ENCODE measurements around the gene RNF19B. TPM values are rescaled to one million over a fixed set of nuclear protein-coding genes. Genes with fewer than 3 reads are reported as not detected.

Gene RNF19B
- total and polyA plus RNA-seq, 2 of the 13 experiments (the other 11 are each of a cell fraction or from before 2014, with no cell fraction given) = 15.3 to 22.5 TPM

DNA sequence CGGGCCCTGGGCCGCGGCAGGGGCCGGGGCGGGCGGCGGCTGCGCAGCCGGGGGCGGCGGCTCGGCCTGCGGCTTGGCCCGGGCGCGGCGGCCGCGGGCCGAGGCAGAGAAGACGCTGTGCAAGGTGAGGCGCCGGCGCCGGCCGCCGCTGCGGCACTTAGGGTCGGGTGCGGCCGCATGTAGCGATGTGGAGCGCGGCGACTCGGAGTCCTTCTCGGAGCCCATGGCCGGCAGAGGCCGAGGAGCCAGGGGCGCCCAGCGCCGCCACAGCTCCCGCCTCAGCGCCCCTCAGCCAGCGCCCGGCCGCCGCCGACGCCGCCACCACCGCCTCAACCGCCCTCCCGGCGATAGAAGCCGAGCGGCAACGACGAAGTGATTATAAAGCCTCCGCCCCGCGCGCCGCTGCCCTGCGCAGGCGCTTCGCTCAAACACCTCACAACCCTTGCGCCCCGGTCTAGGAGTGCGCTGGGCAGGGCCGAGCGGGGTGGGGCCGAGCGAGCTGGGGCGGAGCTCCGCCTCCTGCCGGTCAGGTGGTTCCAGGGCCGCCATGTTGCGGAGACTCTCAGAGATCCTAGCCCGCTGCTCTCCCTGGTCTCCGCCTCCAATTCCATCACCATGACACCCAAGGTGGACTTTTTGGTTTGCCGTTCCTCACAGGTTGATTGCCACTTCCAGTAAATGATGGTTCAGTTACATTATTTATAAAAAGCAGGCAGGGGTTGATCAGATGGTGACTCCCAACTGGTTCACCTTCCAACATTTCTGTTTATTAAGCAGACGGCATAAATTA lies at the start of gene RNF19B (continued):
- no peak for TF ChIP-seq HNF1A (IDR thresholded peaks at IDR 0.05; ENCODE audit: low read depth)
- TF ChIP-seq HNF1A (CRISPR knock-in tag; IDR thresholded peaks at IDR 0.05; ENCODE audit: borderline replicate concordance) = no peak; the same call in 1 of the 2 replicates
- no peak for TF ChIP-seq MED13 (CRISPR knock-in tag; IDR thresholded peaks at IDR 0.05)
- no peak for TF ChIP-seq ZNF460 (CRISPR knock-in tag; IDR thresholded peaks at IDR 0.05; ENCODE audit: borderline replicate concordance)
- no peak; the same call in 1 of the 2 replicates for TF ChIP-seq ZNF225 (CRISPR knock-in tag; IDR thresholded peaks at IDR 0.05)
- TF ChIP-seq SUZ12 (IDR thresholded peaks at IDR 0.05; ENCODE audit: low read depth, low read length) = no peak
- no peak for TF ChIP-seq ZNF354B (CRISPR knock-in tag; IDR thresholded peaks at IDR 0.05)
- TF ChIP-seq, protein P1, sequence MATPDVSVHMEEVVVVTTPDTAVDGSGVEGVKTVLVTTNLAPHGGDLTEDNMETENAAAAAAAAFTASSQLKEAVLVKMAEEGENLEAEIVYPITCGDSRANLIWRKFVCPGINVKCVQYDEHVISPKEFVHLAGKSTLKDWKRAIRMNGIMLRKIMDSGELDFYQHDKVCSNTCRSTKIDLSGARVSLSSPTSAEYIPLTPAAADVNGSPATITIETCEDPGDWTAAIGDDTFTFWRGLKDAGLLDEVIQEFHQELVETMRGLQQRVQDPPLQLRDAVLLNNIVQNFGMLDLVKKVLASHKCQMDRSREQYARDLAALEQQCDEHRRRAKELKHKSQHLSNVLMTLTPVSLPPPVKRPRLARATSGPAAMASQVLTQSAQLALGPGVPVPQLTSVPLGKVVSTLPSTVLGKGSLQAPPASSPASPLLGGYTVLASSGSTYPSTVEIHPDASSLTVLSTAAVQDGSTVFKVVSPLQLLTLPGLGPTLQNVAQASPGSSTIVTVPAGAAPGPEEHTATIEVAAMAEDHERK (CRISPR knock-in tag; IDR thresholded peaks at IDR 0.05; ENCODE audit: low read depth) = no peak
- no peak for TF ChIP-seq HDAC6 (IDR thresholded peaks at IDR 0.05; ENCODE audit: low read depth, low read length)
- 0 out of 2 replicates have a peak, but pooled peaks have one; percentile 22 for TF ChIP-seq ZFP36L2 (CRISPR knock-in tag; IDR thresholded peaks at IDR 0.05)
- no peak for TF ChIP-seq FOXK2 (IDR thresholded peaks at IDR 0.05)
- TF ChIP-seq ZNF883 (CRISPR knock-in tag; IDR thresholded peaks at IDR 0.05; ENCODE audit: not compliant biosample characterization) = no peak
- TF ChIP-seq THAP9 (CRISPR knock-in tag; IDR thresholded peaks at IDR 0.05; ENCODE audit: borderline replicate concordance) = peak; percentile 28; the same call in 1 of the 2 replicates
- no peak for TF ChIP-seq POLR2AphosphoS2 (IDR thresholded peaks at IDR 0.05; ENCODE audit: low read depth, low read length)
- no peak; the same call in 1 of the 2 replicates for TF ChIP-seq ZNF652 (CRISPR knock-in tag; IDR thresholded peaks at IDR 0.05; ENCODE audit: borderline replicate concordance, low read depth)
- TF ChIP-seq PRMT3 (CRISPR knock-in tag; IDR thresholded peaks at IDR 0.05; ENCODE audit: borderline replicate concordance, low read depth) = no peak
- no peak for TF ChIP-seq SOX6 (IDR thresholded peaks at IDR 0.05)
- peak; percentile 64 for TF ChIP-seq SOX6 (CRISPR knock-in tag; IDR thresholded peaks at IDR 0.05)
- no peak; the same call in 1 of the 2 replicates for TF ChIP-seq ARID3A (IDR thresholded peaks at IDR 0.05; ENCODE audit: low read depth, low read length)
- no peak for TF ChIP-seq ZNF207 (IDR thresholded peaks at IDR 0.05; ENCODE audit: borderline replicate concordance)
